Activated gamma-delta T cell (primary cell): ENCODE measurements around the gene SRC.

Experiments used
- DNase-seq: peaks from one replicate; lab custom pipeline; 2025; lab: John Stamatoyannopoulos, UW

The SRC gene

DNA sequence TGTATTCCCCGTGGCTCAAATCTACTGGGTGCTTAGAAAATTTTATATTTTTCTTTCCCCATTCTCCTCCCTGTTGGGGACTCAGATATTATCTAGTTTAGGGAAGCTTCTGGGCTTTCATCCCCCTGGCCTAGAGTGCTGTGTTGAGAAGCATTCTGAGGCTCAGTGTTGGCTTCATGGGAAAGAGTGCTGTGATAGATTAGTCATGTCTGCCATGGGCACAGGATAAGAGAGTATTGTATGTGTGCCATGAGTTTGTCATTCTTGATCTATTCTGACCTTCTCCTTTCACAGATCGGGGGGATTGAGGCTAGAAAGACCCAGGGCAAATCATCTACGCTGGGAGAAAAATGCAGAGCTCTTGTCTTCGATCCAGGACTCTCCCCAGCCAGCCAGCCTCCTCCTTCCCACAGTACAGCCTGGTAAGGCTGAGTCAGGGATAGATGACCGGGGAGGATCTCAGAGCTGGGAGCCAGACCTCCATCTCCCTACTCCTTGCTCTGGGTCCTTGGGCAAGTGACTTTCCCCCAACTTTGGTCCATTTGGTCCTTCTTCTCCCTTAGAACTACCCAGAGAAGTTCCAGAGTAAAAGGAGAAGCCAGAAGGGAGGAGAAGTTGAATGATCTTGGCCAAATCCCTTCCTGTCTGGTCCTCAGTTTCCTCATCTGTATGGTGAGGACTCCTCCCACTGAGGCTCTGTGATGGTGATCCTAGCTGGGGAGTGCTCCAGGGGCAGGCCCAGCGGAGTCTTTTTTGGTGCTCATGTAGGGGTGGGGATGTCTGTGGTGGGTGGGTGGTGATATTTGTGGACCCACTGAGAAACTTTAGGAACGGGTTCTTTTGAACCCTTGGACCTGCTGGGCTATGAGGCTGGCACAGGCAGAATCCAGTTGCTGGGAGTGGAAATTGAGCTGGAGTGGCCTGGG is 5.0 kb downstream of the SRC start:
- DNase-seq = no peak

DNA sequence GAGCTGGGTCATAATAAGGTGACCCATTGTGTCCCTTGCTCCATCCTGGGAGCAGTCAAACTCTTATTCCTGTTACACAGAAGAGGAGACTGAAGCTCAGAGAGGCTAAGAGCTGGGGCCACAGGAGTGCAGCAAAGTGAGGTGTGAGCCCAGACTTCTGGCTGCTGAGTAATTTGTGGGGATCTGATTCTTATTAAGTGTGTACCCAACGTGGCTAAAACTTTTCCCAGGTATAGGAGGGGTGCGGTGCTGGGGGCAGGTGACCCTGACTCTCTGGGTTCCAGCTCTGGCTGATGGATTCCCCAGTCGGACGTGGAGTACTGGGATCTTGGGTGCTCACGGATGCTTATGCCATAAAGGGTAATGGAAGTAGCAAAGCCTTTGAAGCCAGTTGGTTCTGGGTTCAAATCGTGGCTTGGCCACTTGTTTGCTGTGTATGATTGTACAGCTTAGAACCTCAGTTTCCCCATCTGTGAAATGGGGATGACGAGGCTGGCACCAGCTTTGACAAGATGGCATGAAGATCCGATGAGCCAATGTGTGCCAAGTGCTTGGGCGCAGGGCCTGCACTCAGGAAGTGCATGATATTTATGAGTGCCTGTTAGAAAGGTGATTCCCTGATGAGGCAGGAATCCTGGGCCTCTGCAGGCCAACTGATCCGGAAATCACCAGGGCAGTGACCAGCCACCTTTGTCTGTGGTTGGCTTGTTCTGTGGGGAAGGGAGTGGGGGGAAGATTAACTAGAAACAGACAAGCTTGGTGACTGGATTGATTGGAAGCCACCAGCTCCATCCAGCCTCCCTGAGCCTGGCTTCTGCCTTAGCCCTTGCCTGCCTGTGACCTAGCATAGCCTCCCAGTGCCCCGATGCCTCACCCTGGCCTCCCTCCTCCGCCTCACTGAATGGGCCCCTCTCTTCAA is 6.0 kb downstream of the SRC start:
- no peak for DNase-seq

DNA sequence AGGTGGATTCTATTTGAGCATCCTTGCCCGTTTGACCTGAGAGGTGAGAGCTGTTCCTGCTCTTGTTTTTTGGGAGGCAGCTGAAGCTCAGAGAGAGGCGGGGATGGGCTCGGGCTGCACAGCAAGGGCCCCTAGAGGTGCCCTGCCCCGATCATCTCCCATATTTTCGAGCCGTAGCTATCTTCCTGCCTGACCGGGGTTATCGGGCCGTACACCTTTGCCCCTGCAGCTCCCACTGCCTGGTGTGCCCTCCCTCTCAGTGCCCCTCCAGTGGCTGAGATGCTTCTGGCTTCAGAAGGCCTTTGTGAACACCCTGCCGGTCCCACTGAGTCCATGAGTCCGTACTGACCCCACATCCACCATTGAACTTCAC is 6.7 kb downstream of the SRC start:
- no peak for DNase-seq

DNA sequence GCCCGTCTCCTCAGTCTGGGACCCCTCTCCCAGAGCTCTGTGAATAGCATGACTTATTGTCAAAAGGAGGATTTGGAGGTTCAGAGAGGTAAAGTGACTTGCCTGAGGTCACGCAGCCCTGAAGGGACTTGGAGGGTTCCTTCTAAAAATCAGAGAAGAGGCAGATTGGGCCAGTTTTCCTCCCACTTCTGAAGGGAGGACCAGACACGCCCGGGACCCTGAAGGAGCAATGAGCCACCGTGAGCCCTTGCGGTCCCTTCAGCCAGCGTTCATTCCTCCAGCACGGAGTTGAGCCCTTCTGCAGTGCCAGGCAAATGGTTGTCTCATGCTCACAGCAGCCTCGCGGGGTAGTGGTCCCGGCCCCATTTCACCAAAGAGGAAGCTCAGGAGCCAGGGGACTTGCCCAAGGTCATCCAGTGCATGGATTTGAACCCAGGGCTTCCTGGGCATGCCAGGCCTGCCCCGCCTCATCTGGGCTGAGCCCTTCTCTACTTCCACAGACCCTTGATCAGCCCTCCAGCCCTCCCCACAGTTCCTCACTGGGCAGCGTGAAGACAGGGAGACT is 7.4 kb downstream of the SRC start:
- no peak for DNase-seq

DNA sequence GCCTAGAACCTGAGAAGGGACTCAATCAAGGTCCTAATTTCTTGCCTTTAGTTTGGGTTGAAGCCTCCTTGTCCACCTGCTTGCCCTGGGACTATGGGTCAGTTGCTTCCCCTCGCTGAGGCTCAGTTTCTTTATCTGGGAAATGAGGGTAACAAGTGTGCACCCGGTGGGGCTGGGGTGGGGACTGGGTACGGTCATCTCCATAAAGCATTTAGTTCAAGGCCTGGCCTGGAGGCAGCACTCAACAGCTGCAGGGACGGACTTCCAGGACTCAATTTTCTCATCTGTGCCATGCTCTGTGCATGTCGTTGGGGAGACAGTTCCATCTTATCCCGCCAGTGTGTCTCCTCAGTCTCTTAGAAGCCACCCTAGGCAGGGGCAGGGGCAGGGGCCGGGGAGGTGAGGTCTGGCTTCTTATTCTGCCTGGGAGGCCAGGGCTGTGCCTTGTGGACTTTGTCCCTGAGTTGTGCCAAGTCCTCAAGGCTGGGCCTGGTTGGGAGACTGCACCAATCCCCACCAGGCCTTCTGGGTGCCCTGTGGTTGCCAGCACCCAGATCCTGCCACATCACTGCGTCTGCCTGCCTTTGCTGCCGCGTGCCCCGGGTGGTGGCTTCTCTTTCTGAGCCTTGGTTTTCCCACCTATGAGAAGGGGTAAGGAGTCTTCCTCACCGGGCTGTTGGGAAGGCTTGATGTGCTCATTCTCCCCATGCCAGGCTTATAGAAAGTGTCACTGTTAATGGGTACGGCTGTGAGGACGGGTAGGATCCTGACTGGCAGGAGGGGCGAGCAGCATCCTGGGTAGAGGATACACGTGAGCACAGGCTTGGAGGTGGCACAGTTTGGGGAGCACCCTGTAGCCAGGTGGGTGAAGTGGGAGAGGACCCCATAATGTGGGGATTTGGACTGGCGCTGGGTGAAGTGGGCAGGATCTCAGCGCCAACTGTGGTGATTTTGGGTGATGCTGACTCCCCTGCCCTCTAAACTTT is 8.6 kb downstream of the SRC start:
- no peak for DNase-seq

DNA sequence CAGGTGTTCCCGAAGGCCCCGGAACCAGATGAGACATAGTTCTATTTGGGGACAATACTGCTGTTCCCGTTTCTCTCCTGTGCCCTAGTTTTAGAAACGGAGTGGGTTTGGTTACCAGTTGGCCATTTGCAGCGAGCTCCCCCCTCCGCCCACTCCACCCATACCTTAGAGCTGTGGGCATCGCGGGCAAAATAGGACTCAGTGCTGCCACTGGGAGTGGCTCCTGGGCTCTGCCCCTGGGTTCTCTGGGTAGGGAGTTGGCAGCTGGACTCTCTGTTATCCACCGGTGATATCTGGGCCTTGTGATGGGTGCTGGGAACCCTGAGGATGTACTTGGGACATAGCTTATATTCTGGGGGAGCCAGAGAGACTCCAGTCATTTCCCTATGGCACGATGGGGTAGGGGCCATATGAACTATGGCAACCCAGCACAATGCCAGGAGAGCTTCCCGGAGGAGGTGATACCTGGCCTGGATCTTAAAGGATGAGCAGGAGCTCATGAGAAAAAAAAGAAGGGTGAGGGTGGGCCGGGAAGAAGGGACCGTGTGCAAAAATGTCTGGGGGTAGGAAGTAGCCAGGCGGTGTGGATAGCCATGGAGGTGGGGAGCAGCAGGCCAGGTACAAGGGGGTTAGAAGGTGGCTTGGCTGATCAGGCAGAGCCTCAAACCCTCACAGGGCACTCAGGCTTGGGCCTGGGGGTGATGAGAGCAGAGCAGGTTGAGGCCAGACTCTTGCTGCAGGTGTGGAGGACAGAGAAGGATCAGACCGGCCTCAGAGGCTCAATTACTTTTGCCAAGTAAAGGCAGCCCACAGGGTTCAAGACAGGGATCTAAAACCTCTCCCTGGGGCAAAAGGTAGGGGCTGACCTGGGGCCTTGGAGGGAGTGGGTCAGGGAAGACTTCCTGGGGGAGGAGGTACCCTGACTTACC is 9.6 kb downstream of the SRC start:
- DNase-seq = no peak

DNA sequence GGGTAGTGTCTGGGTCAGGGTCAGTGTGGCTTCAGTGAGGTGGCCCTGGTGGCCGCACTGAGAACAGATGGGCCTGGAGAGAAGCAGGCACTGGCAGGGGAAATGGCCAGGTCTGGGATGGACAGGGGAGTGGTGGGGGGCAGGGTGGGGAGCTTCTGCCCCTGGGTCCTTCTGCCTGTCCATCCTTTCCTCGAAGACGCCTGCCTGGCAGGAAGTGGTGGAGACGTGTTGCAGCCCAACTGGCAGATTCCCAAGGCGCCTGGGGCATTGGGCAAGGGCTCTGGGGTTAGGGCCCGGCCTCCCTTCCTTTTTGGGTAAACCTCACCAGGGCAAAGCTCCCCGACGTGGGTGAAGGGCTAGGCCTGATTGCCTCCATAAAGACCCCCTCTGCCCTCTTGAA is 10.4 kb downstream of the SRC start:
- DNase-seq = no peak

DNA sequence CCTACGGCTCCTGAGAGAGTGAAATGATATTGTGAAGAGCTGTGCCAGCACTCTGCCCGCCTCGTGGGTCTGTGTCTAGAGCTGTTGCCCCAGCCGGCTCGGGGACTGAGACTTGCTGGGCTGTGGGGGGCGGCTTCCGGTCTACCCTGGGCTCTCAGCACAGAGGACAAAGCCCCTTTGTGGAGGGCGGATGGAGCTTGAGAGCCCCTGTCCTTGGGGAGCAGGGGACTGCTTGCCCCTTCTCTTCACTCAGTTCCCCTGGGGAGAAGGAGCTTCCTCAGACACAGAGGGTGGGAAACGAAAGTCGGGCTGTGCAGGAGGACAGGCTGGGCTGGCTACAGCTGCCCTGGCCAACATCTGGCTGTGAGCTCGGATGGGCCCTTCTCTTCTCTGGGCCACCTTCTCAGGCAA is 11.0 kb downstream of the SRC start:
- DNase-seq = no peak

DNA sequence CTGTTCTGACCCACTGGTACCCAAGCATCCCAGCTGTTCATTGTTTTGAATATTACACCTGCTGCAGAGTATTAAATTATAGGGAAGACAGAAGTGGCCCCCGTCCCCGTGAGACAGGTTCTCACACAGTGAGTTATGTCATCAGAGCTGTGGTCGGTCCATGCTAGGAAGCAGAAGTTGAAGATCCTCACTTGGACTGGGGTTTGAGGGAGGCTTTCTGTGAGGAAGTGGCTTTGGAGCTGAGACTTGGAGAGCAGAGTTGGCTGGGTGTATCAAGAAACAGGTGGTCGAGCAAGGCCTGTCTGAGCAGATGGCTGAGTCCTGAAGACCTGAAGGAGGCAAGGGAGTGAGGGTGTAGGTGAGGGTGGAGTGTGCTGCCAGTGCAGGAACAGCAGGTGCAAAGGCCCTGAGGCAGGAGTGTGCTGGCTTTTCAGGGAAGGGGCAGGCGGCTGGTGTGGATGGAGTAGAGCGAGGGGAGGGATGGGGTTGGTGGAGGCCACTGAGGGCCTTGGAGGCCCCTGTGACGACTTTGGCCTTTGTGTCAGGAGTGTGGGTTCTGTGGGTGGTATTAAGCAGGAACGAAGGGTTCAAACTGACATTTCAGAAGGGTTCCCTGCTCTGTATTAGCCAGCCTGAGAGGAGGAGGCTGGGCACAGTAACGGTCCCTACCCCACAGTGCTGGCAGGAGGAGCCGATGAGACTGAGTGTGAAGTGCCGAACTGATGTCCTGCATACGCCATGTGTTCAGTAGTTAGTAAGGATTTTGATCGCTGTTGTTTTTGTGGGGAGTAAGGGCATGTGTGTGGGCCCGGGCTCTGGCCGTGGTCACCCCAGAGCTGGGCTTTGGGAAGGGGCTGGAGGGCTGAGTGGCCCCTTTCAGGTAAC is 11.8 kb downstream of the SRC start:
- DNase-seq = no peak

DNA sequence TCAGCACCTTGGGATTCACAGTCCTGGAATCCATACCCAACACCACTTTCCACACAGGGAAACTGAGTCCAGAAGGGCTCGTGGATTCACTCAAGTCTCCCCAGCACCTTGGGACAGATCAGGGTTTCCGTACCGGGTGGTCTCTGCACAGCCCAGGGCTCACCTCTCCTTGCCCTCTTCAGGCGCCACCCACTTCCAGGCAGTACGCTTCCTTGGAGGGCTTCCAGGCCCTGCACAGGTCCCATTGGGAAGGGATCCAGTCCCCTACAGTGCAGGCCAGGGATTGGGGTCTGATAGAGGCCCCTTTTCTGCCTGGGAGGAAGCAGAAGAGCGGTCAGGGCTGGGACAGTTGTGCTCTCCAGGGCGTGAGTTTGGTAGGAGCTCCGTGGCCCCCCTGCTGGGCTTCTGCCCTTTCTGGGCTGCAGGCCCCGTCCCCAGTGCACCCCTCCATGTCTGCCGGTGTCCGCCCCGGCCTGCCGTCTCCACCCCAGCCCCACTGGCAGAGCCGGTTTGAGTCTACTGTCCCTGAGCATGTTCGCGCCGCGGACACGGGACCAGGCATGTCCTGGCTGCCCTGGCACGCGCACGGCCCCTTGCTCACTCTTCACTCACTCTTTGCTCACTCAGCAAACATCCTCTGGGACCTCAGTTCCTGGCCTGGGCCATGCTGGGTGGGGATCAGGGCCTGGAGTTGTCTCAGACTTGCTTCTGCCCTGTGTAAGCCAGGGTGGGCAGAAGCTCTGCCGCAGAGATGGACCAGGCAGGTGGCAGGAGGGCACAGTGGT is 12.6 kb downstream of the SRC start:
- no peak for DNase-seq

DNA sequence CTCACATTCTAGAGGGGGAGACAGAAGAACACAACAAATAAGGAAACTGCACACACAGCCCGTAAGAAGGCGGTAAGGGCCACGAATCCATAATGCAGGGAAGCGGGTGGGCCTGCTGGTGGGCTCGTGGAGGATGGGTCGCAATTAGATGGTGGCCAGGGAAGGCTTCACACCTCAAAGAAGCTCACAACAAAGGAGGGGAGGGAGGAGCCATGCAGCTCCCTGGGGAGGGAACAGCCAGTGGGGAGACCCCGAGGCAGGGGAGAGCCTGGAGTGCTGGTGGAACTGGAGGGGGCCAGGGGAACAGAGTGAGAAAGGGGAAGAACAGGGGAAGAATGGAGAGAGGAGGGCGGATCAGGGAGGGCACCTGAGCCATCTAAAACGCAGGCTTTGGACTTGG is 13.4 kb downstream of the SRC start:
- DNase-seq = no peak

DNA sequence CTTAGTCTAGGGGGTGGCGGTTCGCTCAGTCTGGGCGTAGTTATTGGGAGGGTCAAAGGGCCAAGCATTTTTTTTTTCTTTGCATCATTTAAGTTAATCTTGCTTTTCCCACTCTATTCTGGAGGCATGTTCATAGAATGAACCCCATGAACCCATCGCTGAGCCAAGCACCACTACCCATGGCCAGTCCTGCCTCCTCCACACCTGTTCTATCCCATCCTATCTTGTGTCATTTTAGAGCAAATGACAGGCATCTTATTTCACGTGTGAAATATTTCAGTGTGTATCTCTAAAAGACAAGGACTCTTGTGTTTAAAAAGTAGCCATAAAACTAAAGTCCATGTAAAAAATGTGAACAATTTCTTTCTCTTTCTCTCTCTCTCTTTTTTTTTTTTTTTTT is 13.9 kb downstream of the SRC start:
- DNase-seq = no peak

DNA sequence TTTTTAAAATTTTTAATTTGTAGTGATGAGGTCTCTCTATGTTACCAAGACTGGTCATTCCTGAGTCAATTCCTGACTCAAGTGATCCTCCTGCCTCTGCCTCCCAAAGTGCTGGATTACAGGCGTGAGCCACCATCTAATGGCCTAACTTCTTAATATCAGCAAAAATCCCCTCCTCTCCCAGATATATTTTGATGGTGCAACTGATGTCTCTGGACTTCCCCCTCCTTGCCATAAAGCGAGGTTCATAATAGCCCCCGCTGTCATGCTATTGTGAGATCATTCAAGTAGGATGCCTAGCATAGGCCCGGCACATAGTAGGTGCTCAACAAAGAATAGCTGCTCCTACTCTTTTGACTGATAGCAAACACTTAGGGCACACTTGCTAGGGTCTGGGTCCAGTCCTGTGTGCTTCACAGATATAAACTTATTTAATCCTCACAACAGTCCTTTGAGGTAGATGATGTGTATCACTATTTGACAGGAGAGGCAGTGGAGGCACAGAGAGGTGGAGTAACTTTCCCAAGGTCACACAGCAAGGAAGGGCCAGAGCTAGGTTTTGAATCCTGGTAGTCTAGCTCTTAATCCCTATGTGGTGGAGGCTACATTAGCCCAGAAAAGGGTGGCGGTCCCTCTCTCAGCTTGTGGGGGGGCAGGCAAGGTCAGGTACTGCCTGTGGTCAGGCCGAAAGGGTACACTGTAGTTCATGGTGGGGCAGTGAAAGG is 14.6 kb downstream of the SRC start:
- DNase-seq = no peak

DNA sequence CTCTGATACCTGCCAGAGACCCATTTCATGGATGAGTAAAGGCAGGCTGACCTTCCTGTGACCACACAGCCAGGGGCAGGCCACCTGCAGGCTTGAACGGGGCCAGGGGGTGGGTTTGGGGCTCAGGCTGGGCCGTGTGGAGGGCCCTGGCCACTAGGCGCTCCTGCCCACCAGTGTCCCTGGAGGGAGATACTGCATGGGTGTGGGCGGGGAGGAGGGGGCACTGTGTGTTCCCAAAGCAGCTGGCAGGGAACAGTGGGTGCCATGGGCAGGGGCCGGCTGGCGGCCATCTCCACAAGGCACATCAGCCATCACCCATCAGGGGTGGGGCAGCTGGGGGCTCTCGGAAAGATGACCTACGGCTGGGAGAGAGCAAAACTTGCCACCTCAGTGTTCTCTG is 15.4 kb downstream of the SRC start:
- DNase-seq = no peak

DNA sequence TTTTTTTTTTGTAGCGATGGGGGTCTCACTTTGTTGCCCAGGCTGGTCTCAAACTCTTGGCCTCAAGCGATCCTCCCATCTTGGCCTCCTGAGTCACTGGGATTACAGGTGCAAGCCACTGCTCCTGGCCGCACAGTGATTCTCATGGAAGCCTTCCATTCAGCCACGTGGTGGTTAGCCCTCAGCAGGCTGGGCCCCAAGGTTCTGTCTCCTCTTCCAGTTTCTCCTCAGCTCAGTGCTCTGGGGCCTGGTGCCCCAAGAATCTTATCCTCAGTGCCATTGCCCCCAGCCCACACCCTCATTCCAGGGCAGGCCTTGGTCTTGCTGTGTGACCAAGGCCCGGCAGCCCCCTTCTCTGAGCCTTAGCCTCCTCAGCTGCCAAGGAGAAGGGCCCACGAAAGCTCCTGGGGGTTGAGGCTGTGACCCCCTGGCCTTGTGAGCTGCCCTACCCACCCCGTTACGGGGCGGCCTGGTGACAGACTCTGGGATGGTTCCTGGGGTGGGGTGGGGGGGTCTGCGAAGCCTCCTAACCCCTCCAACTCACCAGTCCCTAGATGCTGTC is 16.4 kb downstream of the SRC start:
- DNase-seq = no peak

DNA sequence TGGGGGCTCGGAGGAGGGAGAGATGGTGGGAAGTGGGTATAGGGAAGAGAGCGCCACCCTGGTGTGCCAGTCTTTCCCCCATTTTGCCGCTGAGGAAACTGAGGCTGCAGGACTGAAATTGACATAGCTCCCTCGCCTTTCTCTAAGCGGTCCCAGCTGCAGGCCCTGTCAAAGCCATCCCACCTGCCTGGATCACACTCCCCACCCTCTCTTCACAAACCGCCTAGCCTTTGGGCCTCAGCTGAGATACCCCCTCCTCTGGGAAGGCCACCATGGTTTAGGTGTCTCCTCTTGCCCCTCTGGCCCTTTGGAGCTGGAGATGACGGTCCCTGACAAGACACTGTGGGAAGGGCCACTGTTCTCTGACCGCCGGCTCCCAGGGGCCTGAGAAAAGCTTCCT is 16.9 kb downstream of the SRC start:
- DNase-seq = no peak

DNA sequence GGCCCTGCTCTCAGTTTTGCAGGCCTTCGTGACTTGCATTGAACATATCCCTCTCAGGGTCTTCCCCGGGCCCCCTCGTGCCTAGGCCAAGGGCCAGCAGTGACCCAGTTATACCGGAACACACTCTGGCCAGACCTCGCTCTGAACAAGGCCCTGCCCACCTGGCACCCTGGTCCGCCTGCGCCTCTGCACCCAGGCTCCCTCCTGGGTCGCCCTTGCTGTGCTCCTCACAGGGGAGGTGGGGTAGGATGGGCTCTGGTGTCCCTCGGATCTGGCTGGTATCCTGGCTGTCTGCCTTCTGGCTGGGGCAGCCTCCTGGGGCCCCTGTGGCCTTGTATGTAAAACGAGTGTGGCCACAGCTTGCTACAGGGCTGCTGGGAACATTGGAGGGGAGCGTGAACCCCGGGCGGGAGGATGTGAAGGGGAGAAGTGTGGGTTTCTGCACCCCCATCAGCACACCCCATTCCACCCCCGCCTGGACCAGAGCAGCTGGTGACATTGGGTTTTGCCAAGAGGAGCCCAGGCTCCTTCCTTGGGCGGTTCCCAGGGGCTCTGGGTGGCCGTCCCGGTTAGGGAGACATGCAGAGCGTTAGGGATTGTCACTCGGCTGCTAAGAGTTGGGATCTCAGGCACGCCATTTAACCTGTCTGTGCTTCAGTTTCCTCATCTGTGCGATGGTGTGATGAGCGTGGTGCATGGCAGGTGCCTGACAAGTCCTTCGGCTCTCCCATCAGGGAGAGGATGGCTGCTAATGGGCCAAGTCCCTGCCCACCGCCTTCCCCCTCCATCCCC is 17.5 kb downstream of the SRC start:
- DNase-seq = no peak
